HG02973 (cell line): ENCODE measurements around the gene MYO3B.

Experiments used
- ATAC-seq: cut with Tn5 transposase; IDR thresholded peaks from one replicate; pipeline ENCODE4 v1.9.1; 2021; ENCODE audit warnings: moderate library complexity; ENCODE audit not compliant: unreplicated experiment

The MYO3B gene

DNA sequence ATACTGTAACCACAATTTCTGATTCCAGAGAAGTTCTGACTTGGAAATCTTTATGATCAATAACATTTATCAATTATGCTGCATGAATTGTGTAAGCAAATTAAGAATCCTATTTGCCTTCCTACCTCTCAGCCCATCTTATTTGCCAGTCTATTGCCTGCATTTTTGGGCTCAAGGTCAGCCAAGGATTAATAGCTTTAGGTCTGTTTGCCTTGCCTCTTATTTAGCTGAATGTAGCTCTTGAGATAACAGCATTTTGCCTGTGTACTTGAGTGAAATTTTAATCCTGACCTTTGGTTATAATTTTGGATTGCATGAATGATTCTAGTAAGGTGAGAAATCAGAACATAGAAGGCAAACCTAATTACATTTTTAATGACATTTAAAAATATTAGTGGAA lies 51.2 kb downstream of the MYO3B start:
- ATAC-seq = no peak

DNA sequence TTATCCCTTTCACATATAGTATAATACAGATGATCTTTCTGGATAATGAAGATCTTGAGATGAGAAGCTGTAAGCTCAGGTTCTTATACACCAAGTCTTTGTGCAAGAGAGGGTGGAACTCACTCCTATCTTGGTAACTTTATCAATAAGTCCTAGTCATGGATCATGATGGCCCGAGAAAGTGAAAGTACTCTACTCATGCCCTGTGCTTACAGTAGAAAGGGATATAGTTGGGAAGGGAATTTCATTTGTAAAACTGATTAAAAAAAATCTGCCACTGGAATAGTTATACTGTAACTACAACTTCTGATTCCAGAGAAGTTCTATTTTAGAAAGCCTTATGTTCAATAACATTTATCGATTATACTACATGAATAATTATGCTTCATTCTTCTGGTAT lies 51.8 kb downstream of the MYO3B start:
- ATAC-seq = no peak

DNA sequence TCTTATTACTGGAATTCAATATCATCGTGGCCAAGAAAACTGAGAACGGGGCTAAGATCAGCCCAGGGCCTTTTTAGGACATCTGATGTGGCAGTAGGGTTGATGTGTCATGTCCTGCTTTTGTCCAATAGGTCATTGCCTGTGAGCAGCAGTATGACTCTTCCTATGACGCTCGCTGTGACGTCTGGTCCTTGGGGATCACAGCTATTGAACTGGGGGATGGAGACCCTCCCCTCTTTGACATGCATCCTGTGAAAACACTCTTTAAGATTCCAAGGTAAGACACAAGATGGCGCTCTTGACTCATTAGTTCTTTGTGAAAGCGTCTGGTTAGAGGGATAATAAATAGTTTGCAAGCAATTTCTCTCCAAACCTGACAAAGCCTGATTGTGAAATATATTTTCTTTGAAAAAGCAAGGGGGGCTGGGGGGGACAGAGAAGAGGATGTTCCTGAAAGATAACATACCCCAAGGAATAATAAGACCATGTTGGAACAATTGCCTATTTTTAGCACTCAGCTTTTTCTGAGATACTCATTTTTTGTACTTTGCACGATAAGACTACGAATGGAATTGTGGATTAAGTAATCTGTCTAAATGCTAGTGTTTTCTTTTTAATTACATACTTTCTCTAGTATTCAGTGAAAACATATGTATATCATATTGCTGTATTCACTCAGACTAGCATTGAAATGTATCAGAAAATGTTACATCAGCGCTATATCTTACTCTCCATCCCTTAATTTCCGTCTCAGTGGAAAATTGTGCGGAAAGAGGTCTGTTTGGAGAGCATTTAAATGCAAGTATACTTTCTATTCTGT lies 58.1 kb downstream of the MYO3B start:
- ATAC-seq = no peak

DNA sequence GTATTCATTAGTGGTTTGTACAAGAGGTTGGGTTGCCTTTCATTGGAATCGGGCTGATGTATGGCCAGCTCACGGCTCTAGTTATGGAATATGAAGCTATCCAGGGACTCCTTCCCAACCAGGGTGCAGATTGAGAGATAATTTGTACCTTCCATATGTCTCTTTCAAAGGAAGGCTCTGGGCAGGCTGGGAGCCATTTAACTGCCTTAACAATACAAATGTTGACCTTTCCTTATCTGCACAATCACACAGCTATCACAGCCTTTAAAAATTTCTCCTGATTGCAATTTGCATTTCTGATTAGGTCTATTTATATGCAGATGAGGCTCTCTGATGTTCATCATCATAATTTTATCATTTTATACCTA lies 58.7 kb downstream of the MYO3B start:
- ATAC-seq = no peak

DNA sequence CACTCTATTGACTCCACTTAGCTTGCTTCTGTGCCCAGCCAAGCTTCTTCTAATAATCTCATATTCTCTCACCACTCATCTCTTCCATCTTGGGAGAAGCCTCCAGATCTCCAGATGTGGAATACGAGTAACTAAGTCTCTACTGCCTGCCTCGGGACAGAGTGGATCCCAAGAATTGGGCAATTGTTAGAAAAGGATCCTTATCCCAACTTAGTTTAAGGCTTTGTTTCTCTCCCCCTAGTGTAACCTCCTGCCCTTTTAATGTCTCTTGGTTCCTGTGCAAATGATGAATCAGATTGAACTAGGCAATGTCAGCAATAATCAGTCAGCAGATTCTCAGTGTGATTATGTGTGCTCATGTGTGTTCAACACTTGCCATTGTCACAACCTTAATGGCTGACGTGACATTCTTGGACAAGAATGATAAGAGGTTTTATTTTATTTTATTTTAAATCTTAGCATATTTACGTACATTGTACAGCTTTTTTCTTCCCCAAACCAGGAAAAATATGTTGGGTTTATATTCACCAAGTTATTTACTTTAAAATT lies 59.7 kb downstream of the MYO3B start:
- ATAC-seq = no peak

DNA sequence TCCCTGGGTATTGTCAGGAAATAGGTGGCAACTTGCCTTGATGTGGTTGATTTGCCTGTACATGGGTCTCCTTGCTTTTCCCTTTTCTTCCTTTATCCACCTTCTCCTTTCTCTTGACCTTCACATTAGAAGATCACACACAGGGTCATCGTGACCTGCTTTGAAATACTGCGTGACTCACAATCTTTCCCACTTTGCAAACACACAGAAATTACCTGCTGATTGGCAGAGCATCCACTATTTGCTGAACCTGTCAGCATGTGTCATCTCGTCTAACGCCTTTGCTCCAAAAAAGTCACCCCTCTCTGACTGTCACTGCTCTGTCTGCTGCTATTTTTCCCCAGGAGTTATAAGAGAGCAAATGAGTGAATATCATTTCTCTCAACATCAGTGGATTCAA lies 60.8 kb downstream of the MYO3B start:
- ATAC-seq = no peak

DNA sequence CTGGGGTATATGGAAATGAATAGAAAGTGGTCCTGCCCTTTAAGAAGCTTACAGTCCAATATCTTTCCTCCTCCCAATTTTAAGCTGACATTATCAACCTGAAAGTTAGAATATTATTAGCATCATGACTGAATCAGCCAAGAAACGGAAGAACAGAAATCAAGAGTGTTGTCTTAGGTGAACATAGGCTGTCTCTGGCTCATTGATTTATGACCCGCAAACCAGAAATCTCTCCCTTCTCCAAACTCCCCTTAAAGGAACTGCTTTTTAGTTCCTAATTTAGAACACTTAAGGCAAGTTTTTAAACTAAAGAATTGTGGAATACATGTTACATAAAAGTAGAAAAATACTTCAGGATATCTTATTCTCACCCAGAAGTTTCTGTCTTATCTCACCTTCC lies 62.7 kb downstream of the MYO3B start:
- no peak for ATAC-seq

DNA sequence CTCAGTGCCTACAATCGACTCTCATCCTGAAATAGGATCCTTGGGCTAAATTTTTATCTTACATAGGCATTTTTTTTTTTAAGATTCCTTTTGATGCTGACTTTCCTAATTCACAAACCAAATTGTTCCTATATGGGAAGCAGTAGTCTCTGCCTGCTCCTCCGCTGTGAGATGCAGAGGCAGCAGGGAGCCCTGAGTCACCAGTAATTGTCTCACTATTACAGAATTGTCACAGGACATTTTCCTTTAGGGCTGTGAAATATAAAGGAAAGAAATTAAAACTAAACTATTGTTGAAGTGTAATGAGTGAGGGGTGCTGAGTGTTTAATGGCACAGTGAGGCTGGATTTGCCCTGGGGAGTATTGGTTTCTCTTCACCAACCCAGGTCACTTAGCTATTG lies 63.8 kb downstream of the MYO3B start:
- no peak for ATAC-seq

DNA sequence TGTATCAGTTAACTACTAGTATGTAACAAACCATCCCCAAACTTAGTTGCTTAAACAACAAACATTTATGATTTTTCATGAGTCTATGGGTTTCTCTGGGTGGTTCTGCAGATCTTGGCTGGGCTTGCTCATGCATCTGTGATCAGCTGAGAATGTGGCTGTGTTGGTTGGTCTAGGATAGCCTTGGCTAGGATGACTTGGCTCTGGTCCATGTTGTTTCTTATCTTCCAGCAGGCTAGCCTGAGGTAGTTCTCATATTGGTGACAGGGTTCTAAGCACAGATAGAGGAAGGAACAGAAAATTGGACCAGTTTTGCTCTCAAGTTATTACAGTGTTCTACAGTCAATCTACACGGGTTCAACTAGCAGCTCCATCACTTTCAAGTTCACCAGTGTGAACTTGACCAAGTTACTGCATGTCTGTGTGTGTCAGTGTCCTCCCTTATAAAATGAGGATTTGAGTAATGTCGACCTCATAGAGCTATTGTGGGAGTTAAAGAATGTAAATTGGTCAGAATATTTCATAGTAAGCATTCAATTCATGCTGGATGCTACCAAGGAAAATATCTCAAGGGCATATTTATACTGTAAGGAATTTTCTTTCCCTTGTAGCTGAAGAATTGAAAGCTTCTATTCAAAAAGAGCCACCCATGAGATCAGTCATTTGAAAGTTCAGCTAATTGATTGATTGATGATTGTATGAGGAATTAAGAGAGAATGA lies 65.3 kb downstream of the MYO3B start:
- no peak for ATAC-seq

DNA sequence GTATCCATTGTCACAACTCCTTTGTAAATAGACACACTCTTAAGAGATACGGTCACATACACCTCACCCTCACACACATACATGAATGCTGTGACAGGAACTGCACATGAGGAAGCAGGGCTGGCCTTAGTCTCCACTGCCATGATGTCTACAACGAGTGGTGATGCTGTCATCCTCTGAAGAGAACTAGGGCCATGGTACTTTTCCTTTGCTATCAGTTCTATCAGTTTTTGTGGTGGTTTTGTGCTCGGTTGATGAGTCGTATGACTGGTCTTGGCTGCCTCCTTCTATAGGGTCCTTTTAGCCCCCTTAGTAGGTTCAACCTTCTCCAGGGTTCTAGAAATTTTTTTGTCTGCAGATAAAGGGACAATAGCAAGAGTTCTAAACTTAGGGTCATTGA lies 66.0 kb downstream of the MYO3B start:
- ATAC-seq = no peak

DNA sequence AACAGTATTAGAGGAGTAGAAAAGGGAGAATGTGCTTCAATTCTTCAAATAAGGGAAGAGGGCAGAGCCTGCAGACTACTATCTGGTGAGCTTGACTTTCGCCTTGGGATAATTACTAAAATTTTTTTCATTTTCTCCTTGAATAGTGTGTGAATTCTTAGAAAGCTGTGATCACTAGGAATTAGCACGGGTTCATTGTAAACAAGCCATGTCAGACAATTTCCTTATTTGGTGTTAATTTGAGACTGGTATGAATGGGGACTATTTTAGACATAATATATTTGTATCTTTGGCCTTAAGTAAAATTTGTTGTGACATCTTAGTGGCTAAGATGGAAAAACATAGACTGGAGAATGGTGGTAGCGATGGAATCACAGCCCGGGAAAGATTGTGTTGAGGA lies 66.6 kb downstream of the MYO3B start:
- ATAC-seq = no peak

DNA sequence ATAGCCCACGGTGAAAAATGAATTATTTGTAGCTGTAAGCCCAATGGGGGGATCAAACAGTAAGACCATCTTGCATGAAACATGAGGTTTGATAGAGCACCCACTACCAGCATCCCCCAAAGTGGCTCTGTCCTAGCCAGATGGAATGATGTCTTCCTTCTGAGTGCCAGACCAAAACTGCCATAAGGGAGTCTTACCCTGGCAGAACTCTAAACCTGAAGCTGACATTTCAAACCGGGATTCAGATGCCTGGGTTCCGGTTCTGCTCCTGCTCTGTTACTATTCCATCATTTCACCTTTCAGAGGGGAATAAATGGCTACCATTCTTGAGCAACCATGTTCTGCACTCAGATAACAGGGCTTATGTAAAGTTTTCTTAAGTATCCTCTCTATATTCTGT lies 67.4 kb downstream of the MYO3B start:
- no peak for ATAC-seq

DNA sequence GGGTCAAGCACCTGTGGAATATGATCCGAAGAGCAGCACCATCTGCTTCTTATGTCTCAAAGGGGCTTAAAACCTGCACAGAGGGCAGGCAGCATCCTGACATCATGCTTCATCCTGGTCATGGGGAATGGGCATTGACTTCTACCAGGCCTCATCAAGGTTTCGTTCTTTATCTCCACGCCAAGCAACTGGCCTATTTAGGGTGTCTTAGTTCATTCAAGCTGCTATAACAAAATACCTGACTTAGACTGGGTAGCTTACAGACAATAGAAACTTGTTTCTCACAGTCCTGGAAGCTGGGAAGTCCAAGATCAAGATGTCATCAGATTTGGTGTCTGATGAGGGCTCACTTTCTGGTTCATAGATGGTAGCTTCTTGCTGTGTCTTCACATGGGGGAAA lies 69.4 kb downstream of the MYO3B start:
- ATAC-seq = no peak

DNA sequence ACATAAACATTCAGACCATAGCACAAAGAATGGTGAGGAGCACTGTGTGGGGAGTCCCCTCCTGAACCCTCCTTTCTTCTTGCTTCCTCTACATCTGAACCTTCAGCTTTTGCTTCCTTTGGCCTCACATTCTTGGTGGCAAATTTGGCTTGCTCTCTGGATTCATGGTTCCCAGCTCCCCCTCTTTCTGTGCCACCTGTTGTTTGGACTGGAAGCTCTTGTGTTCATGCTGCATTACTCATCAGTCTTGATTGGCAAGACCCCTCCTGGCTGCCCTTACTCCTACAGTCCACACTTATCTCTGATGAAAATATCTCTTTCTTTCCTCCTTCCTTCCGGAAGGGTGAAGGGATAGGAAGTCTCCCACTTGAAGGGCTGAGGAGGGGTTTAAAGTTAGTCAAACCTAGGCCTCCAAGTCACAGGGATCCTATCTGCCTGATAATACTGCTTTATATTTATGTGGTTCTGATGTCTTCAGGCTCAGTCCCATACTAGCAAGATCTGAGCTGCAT lies 70.0 kb downstream of the MYO3B start:
- no peak for ATAC-seq

DNA sequence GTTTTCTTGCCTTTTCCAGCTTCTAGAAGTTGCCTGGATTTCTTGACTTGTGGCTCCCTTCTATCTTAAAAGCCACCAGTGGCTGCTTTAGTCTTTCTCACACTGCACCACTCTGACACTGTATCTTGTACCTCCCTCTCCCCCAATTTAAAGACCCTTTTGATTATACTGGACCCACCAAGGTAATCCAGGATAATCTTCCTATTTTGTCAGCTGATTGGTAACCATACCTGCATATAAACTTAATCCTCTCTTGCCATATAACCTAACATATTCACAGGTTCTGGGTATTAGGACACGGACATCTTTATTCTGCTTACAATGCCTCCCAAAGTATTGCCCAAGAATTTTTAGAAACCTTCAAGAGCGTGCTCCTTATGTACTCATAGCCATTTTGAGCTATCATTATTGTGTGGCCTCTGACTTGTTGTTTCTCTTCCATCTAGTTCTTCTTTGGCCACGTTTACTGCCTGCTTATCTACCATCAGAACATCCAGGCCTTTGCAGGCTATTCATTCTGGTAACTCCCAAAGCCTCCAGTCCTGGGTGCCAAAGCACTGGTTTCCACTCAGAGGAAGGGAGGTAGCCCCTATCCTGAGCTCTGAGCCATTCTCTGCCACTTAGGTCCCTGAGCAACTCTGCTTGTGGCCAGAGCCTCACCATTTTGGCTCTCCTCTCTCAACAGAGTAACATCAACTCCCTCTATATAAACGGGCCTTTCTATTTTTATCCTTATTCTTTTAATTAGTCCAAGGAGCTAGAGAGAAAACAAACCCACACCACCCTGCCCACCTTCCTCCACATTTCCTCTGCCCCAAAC lies 70.8 kb downstream of the MYO3B start:
- ATAC-seq = no peak

DNA sequence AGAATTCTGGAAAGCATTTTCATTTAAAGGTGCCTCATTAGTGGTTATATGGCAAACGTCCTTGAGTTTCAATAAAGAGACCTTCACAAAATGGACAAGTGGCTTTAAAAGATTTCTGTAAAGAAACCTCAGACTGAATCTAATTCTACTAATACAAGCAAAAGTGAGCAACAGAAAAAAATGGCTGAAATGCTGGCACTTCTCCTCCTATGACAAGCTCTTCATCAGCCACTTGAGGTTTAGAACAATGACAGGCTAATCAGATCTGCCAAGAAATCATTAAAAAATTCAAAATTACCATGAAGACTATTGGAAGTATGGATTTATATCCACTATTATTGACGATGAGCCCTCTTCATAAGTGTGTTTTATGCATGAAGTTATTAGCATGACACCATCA lies 71.8 kb downstream of the MYO3B start:
- ATAC-seq = no peak

DNA sequence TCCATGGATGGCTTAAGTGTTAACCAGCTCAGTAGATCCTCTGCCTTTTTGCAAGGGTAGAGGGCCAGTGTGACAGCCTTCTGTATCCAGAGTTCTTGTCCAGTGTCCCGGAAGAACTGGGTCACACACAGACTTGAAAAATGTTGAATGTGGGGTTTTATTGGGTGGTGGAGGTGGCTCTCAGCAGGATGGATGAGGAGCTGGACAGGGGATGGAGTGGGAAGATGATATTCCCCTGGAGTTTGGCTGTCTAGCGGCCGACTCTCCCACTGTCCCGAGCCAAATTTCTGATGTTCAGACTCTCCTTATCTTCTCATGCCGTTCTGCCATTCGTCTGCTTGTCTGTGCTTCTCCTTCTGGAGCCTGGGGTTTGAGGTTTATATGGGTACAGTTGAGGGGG lies 72.6 kb downstream of the MYO3B start:
- no peak for ATAC-seq

DNA sequence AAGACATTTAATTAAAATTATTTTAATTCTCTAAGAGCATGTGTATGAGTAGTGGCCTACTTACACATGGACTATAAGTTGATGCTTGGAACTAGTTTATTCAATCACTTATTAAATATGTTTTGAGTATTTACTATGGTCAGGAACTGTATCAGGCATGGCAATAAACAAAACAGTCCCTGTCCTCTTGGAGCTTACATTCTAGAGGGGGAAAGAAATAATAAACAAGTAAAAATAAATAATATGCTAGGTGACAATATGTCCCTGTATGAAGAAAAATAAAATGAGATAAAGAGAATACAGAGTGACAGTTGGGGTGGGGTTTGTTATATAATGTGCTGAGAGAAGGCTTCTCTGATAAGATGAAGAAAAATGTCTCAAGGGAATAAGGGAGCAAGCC lies 74.5 kb downstream of the MYO3B start:
- ATAC-seq = no peak

DNA sequence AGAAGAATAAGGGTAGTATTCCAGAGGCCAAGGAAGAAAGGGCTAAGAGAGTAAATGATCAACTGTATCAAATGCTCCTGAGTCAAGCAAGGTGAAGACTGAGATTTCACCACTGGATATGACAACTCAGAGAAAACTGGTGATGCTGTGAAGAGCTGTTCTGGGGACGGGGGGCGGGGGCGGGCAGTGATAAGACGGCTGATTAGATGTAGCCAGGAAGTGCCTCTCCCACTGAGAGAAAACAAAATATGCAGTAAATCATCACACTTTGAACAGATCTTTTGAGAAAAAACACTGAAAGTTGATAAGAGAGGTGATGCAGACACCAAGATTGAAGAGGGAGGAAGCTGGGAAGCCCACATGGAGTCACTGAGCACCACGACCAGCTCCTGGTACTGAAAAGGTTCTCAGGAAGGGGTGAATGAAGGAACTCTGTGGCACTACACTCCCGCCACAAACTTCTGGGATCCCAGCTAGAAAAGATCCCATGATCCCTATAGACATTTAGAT lies 75.8 kb downstream of the MYO3B start:
- ATAC-seq = no peak

DNA sequence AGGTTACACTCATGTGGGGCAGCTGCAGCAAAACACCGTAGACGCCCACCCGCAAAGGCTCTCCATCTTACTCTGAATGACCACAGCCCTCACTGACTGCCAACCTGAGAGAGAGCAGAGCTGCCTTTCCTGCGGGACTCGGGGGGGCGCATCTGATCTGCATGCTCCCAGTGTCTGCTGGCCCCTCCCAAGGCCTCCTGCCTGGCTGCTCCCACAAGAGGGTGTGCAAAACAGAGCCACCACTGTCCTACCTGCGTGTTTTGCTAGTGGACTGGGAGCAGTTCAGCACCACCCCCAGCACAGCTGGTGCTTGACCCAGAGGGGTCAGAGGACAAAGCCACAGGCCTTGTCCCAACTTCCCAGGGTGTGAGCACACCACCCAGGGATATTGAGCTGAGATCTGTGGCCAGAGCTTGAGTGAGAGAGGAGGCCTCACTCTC lies 76.4 kb downstream of the MYO3B start:
- no peak for ATAC-seq

DNA sequence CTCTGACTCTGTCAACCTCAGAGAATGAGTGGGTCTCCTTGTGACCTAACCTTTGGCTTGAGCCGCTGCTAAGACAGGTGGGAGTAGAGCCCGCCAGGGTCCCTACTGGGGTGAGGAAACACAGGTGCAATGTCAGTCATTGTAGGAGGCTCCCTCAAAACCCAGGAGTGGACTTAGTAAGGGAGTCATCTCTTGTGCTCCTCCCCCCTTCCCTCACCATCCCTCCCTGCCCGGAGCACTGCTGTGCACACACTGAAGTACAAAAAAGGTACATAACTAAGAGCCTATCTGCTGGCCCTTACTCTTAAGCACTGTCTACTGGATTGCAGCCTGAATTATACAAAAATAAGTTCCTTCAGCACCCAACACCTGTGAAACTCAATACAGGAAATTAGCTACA lies 77.2 kb downstream of the MYO3B start:
- no peak for ATAC-seq
